Urinary bladder (tissue), 4 donors: ENCODE data around the gene MYOD1. TPM values are rescaled to one million over a fixed set of nuclear protein-coding genes. Genes with fewer than 3 reads are reported as not detected.

Source experiments
- DNase-seq: peaks from one replicate; pipeline ENCODE4 v3.0.0-alpha.2; 2015; ENCODE audit errors: extremely low spot score
- H3K27ac ChIP-seq: one replicate; pipeline ENCODE4 v1.5.1; 2013; ENCODE audit warnings: low read depth, mild to moderate bottlenecking, moderate library complexity
- H3K36me3 ChIP-seq: one replicate; pipeline ENCODE4 v1.6.1; 2013; ENCODE audit warnings: mild to moderate bottlenecking, moderate library complexity; ENCODE audit not compliant: insufficient read depth
- H3K4me1 ChIP-seq: one replicate; pipeline ENCODE4 v1.6.1; 2013; ENCODE audit warnings: mild to moderate bottlenecking, moderate library complexity; ENCODE audit not compliant: insufficient read depth
- H3K4me3 ChIP-seq: one replicate; pipeline ENCODE4 v1.5.1; 2013; ENCODE audit warnings: low read depth, low read length
- WGBS: extraction: QIAGEN DNeasy Blood & Tissue Kit; methylation state at CpG from one replicate; pipeline ENCODE4 v1.1.7; 2013; 5-methylcytosine and 5-hydroxymethylcytosine counted together
- polyA plus RNA-seq: library from polyadenylated mRNA; stranded (reverse); fragments of 200-250 nt; gene quantifications from one replicate; pipeline ENCODE4 v1.2.3, GENCODE V29; 2013
- total RNA-seq: library from RNA; depleted of rRNA; stranded (reverse); fragments of >200 nt; gene quantifications from one replicate; pipeline ENCODE4 v1.2.3, GENCODE V29; 2014
- donor health status: healthy with polysubstance abuse.
- donor health status: healthy.

The MYOD1 gene
- total RNA-seq (1.1 TPM), polyA plus RNA-seq (not detected)

DNA sequence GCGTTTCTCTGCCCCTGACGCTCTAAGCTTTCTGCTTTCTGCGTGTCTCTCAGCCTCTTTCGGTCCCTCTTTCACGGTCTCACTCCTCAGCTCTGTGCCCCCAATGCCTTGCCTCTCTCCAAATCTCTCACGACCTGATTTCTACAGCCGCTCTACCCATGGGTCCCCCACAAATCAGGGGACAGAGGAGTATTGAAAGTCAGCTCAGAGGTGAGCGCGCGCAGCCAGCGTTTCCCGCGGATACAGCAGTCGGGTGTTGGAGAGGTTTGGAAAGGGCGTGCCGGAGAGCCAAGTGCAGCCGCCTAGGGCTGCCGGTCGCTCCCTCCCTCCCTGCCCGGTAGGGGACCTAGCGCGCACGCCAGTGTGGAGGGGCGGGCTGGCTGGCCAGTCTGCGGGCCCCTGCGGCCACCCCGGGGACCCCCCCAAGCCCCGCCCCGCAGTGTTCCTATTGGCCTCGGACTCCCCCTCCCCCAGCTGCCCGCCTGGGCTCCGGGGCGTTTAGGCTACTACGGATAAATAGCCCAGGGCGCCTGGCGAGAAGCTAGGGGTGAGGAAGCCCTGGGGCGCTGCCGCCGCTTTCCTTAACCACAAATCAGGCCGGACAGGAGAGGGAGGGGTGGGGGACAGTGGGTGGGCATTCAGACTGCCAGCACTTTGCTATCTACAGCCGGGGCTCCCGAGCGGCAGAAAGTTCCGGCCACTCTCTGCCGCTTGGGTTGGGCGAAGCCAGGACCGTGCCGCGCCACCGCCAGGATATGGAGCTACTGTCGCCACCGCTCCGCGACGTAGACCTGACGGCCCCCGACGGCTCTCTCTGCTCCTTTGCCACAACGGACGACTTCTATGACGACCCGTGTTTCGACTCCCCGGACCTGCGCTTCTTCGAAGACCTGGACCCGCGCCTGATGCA is at the start of gene MYOD1:
TSS of gene MYOD1 (plus strand) at position 544 of the 910 bp plus-strand sequence. CDS start at position 756, 212 bp downstream.
- no peaks in the 10 kb centered on the region for H3K4me1 ChIP-seq
- no peak within 1 kb of the TSS for H3K27ac ChIP-seq
- no peak within 1 kb of the TSS for H3K4me3 ChIP-seq
- no peaks in the 10 kb centered on the region for H3K36me3 ChIP-seq
- DNase-seq = no peak
- 2% methylated on average over 68 of the region's 68 CpGs for WGBS

DNA sequence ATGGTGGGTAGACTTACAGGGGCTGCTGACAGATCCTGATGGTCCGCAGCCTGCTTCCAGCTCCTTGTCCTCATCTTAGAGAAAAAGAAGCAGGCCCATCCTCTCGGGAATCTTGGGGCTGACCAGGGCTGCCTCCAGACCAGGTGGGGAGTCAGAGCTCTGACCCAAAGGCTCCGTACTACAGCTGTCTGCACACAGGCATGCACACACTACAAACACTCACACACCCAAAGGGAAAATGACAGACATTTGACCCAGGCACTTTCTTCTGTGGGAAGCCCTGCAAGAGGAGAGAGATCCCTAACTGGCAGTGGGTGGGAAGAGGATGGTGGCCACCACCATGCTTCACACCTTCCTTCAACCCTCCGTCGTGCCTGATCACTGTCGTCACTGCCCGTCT is 46.9 kb upstream of the MYOD1 start:
- Histone ChIP-seq H3K4me1 (no peaks in the 10 kb centered on the region), H3K27ac (no peak overlapping the region), H3K36me3 (no peaks in the 10 kb centered on the region), H3K4me3 (no peak overlapping the region)
- no peak for DNase-seq
- 77% methylated on average over 7 of the region's 7 CpGs for WGBS

DNA sequence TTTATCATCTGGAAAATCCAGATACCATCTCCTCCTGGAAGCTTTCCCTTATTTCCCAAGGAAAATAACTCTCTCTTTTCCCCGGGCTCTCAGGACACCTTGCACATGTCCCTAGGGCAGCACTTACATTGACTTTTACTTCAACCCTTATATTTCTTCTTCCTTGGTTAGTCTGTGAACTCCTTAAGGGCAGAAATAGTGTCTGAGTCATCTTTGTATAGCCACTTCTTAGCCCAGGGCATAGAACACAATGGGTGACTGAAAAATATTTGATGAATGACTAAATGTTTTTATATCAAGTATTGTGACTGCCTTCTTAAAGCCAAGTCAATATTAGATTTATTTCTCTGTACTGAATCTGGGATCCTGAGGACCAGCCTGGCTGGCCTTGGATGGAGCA is 45.4 kb upstream of the MYOD1 start:
- H3K27ac ChIP-seq = no peak overlapping the region
- 87% methylated on average over 1 of the region's 1 CpG for WGBS
- DNase-seq = no peak

DNA sequence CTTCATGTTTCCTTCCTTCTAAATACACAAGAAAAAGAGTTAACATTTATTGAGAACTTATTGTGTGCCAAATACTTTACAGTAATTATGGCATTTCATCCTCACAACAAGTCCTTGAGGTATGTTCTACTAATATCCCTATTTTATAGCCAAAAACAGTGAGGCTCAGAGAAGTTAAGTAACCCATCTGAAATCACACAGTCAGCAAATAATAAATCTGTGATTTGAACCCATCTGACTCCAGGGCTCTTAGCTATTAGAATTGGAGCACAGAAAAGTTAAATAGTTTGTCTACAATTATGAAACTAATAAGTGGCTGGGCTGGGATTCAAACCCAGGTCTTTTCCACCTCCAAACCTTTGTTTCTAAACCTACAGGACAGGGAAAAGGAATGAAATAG is 36.5 kb upstream of the MYOD1 start:
- H3K27ac ChIP-seq = no peak overlapping the region
- no peak for DNase-seq
- no peaks in the 10 kb centered on the region for H3K36me3 ChIP-seq
- no peak overlapping the region for H3K4me3 ChIP-seq
- H3K4me1 ChIP-seq = no peaks in the 10 kb centered on the region

More for the DNA sequence above, 45.4 kb upstream of the MYOD1 start:
- no peaks in the 10 kb centered on the region for H3K36me3 ChIP-seq
- H3K4me1 ChIP-seq = no peaks in the 10 kb centered on the region
- no peak overlapping the region for H3K4me3 ChIP-seq

DNA sequence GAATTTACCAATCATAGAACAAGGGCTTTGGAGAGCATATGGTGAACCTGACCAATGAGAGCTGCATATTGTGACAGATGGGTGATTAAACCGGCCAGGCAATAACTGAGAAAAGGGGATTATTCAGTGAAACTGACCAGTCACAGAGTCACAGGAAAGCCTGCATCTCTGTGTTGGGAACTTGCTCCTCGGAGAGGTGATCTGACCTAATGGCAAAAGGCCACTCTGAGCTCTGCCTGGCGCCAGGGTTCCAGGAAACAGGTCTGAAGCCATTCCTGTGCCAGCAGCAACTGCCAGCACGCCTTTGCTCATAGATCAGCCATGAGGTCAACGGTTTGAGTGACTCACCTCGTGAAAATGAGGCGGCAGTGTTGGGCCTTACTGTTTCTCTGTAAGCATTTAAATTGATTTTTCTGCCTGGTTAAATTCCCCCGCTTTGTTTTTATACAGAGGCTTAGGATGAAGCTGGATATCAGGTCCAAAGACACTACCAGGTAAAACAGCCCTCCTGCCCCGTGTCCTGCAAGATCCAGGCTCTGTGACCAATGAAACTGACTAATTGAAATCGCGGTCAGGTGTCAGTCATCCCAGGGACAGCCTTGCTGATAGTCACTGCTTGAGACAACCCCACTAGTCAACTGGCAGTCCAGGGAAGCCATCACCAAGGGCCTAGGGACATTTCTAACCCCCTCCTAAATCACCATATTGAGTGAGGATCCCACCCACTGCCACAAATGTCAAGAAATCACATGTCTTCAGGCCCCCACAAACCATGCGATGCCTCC is 35.8 kb upstream of the MYOD1 start:
- H3K4me1 ChIP-seq = no peaks in the 10 kb centered on the region
- 65% methylated on average over 12 of the region's 12 CpGs for WGBS
- H3K27ac ChIP-seq = no peak overlapping the region
- H3K4me3 ChIP-seq = no peak overlapping the region
- no peaks in the 10 kb centered on the region for H3K36me3 ChIP-seq
- DNase-seq = no peak

DNA sequence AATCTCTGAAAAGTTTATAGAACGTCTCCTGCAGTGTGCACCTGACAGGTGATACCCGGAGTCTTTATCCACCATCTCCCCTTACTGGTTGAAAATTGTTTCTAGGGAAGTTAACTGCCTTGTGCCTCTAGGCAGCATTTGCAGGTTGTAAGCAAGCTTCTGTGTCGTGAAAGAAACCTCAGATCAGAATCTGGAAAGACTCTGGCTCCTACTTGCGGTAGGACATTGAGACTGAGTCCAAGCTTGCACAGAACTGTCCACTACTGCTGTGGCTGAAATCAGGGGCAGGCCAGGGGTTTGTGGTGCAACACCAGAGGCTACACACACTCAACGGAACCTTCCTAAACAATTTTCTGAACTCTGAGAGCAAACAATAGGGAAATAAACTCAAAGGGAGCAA is 34.8 kb upstream of the MYOD1 start:
- Histone ChIP-seq H3K27ac (no peak overlapping the region), H3K36me3 (no peaks in the 10 kb centered on the region), H3K4me1 (no peaks in the 10 kb centered on the region), H3K4me3 (no peak overlapping the region)
- no peak for DNase-seq
- 83% methylated on average over 5 of the region's 5 CpGs for WGBS

DNA sequence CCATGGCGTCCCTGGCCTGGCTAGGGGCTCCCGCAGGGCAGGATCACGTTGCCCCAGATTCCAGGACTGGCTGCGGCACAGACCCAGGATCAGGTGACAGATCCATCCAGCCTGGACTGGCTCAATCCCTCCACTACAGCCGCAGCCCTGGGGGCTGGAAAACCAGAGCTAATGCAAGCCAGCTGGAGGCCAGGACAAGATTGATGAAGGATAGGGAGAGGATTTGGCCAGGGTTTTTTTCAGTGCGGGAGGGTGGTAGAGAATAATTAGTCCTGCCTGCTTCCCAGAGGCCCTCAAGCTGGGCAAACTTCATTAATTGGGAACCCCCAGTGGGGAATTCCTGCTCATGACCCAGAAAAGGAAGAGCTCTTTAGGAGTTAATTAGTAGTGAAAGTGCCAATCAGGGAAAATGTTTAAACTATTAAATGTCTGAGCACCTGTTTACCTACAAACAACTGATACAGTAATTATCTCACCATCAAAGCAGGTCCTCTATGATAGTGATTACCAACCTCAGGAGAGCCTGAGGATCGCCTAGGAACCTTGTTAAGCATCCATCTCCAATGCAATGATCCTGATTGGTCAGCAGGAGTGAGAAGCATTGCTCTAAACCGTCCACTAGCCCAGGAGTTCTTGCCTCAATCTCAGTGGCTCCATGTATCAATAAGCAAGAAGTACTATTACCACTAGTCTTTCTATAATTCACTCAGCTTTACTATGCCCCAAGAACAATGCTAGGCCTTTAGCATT is 33.0 kb upstream of the MYOD1 start:
- H3K4me1 ChIP-seq = no peaks in the 10 kb centered on the region
- WGBS = 25% methylated on average over 8 of the region's 8 CpGs
- no peak overlapping the region for H3K27ac ChIP-seq
- H3K36me3 ChIP-seq = no peaks in the 10 kb centered on the region
- DNase-seq = no peak
- no peak overlapping the region for H3K4me3 ChIP-seq

DNA sequence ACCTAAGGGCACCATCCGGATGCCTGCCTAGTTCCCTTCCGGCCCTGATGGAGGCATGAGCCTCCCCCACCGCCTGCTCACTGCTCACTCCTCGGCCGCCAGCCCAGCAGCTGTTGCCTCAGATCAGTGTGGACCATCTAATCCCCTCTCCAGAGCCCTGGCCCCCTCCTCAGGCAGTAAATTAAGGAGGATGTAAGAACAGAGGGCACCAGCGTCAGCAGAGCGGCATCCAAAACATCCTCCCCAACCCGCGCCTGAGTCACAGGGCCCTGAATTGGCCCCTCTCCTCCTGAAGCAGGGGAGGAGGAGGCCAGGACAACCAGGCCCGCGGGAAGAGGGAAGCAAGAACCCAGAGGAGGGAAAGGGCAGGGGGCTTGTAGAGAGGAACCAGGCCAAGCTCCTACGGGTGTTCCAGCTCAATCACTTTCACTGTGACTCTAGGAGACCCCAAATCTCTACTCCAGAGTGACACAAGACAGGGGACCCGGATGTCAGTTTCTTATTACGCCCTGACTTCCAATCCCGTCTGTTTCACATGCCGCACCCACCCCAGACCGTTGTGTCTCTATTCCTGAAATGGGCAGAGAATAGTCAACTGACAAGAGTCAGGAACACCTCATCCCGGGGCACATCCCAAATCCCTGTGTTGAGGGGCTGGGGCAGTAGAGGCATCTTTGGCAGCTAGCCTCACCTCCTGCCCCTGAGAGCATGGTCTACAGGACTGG is 31.3 kb upstream of the MYOD1 start:
- H3K36me3 ChIP-seq = no peaks in the 10 kb centered on the region
- no peak for DNase-seq
- no peaks in the 10 kb centered on the region for H3K4me1 ChIP-seq
- WGBS = 77% methylated on average over 18 of the region's 18 CpGs
- no peak overlapping the region for H3K27ac ChIP-seq
- no peak overlapping the region for H3K4me3 ChIP-seq

DNA sequence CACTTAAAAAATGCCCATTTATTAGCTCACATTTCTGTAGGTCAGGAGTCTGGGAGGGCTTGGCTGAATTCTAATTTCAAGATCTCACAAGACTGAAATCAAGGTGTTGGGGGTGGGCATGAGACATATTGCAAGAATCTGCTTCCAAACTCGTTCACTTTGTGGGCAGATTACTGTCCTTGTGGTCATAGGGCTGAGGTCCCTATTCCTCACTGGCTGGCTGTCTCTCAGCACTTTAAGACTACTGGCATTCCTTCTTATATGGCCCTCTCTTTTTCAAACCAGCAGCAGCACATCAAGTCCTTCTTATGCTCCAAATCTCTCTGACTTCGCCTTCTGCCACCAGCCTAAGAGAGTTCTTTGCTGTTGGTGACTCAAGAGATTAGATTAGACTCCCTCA is 27.8 kb upstream of the MYOD1 start:
- Histone ChIP-seq H3K27ac (no peak overlapping the region), H3K4me3 (no peak overlapping the region), H3K36me3 (no peaks in the 10 kb centered on the region), H3K4me1 (no peaks in the 10 kb centered on the region)
- no peak for DNase-seq
- WGBS = 46% methylated on average over 2 of the region's 2 CpGs

DNA sequence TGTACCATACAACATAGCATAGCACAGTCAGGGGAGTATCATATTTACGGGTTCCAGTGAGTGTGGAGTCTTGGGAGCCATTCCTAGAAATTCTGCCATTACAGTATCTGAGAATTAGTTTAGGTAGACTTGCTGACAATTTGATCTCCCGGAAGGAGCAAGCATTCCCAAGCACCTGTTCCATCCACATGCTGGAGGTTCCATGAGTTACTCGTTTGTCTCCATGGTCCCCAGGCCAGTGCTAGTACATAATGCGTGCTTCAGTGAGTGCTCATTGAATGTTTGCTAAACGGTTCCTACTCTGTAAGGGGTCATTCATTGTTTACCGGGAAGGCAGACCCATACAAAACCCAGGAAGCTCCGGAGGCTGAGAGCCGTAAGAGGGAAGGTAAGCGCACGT is 27.4 kb upstream of the MYOD1 start:
- DNase-seq = no peak

DNA sequence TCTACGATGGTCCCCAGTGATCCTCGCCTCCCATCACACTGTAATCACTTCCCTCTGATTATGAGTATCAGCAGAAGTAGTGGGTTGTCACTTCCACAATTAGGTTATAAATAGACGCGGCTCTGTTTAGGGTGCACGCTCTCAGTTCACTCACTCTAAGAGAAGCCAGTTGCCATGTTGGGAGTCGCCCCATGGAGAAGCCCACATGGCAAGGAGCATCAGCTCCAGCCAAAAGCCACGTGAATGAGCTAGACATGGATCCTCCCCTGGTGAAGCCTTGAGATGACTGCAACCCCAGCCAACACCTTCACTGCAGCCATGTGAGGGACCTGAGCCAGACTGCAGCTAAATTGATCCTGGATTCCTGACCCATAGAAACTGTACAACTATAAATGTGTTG is 26.4 kb upstream of the MYOD1 start:
- H3K27ac ChIP-seq = no peak overlapping the region
- no peaks in the 10 kb centered on the region for H3K4me1 ChIP-seq
- DNase-seq = no peak
- no peaks in the 10 kb centered on the region for H3K36me3 ChIP-seq
- WGBS = 76% methylated on average over 7 of the region's 7 CpGs
- H3K4me3 ChIP-seq = no peak overlapping the region

More for the DNA sequence above, 27.4 kb upstream of the MYOD1 start:
- Histone ChIP-seq H3K27ac (no peak overlapping the region), H3K36me3 (no peaks in the 10 kb centered on the region), H3K4me3 (no peak overlapping the region), H3K4me1 (no peaks in the 10 kb centered on the region)
- WGBS = 56% methylated on average over 10 of the region's 10 CpGs

DNA sequence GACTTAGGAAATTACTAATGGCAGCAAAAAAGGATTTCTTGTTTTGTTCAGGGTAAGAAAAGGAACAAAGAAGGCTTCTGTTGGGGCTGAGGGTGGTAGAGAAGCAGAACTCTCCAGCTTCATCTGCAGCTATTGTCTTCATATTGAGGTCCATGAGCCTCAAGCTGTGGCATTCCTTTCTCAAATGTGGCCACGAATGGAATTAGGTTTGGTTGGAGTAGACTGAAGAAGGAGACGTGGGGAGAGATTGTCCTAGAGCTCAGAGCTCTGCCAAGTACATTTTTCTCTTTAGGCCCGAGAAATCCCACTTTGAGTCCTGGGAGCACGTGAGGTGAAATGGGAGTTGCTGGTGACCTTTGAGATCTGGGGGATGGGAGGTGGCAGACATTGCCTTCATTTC is 25.8 kb upstream of the MYOD1 start:
- Histone ChIP-seq H3K27ac (no peak overlapping the region), H3K36me3 (no peaks in the 10 kb centered on the region), H3K4me1 (no peaks in the 10 kb centered on the region), H3K4me3 (no peak overlapping the region)
- 69% methylated on average over 4 of the region's 4 CpGs for WGBS
- DNase-seq = no peak

DNA sequence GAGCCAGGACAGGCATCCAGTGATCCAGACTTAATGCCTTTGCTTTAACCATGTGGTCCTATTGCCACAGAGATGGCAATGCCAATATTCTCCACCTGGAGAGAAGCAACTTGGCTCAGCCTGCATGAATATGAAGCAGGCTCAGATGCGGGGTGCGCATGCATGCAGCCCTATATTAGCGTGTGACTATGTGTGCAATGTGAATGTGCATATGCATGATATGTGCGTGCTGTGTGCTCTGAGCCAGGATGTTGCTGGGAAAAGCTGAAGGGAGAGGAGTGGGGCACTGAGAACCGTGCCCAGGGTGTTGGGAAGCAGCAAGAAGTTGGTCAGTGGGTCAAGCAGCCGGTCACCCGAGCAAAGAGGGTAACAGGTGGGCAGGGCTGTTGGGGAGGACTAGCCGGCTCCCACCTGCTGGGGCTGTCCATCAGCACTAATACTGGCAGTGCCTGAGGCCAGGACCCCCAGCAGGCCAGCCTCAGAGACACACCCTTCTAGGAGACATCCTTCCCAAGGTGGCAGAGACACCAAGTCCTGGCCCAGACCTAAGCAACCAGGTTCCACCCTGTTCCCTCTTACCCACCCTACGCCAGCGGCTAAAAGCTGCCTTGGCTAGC is 24.8 kb upstream of the MYOD1 start:
- no peak overlapping the region for H3K4me3 ChIP-seq
- DNase-seq = no peak
- no peaks in the 10 kb centered on the region for H3K36me3 ChIP-seq
- WGBS = 88% methylated on average over 10 of the region's 10 CpGs
- no peak overlapping the region for H3K27ac ChIP-seq
- H3K4me1 ChIP-seq = no peaks in the 10 kb centered on the region
